Measurements from ENCODE around the gene CASP8.

Gene CASP8

GRCh38 chr2:201266629-201267028 lies 6.3 kb downstream of the CASP8 start (continued):
- TF ChIP-seq, protein P1, sequence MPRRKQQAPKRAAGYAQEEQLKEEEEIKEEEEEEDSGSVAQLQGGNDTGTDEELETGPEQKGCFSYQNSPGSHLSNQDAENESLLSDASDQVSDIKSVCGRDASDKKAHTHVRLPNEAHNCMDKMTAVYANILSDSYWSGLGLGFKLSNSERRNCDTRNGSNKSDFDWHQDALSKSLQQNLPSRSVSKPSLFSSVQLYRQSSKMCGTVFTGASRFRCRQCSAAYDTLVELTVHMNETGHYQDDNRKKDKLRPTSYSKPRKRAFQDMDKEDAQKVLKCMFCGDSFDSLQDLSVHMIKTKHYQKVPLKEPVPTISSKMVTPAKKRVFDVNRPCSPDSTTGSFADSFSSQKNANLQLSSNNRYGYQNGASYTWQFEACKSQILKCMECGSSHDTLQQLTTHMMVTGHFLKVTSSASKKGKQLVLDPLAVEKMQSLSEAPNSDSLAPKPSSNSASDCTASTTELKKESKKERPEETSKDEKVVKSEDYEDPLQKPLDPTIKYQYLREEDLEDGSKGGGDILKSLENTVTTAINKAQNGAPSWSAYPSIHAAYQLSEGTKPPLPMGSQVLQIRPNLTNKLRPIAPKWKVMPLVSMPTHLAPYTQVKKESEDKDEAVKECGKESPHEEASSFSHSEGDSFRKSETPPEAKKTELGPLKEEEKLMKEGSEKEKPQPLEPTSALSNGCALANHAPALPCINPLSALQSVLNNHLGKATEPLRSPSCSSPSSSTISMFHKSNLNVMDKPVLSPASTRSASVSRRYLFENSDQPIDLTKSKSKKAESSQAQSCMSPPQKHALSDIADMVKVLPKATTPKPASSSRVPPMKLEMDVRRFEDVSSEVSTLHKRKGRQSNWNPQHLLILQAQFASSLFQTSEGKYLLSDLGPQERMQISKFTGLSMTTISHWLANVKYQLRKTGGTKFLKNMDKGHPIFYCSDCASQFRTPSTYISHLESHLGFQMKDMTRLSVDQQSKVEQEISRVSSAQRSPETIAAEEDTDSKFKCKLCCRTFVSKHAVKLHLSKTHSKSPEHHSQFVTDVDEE (CRISPR knock-in tag; IDR thresholded peaks at IDR 0.05) = no peak
- TF ChIP-seq ISL1 (CRISPR knock-in tag; IDR thresholded peaks at IDR 0.05) (no peak), TOX (CRISPR knock-in tag; IDR thresholded peaks at IDR 0.05; ENCODE audit: borderline replicate concordance) (no peak), BACH2 (CRISPR knock-in tag; IDR thresholded peaks at IDR 0.05; ENCODE audit: borderline replicate concordance) (no peak), ZFP3 (CRISPR knock-in tag; IDR thresholded peaks at IDR 0.05) (no peak), ZFP30 (CRISPR knock-in tag; IDR thresholded peaks at IDR 0.05) (no peak), ARNTL (CRISPR knock-in tag; IDR thresholded peaks at IDR 0.05; ENCODE audit: borderline replicate concordance, low read depth) (no peak), OSR1 (CRISPR knock-in tag; IDR thresholded peaks at IDR 0.05) (no peak), ZNF565 (CRISPR knock-in tag; conservative IDR thresholded peaks at IDR 0.05; ENCODE audit: low read depth) (no peak)

DNA sequence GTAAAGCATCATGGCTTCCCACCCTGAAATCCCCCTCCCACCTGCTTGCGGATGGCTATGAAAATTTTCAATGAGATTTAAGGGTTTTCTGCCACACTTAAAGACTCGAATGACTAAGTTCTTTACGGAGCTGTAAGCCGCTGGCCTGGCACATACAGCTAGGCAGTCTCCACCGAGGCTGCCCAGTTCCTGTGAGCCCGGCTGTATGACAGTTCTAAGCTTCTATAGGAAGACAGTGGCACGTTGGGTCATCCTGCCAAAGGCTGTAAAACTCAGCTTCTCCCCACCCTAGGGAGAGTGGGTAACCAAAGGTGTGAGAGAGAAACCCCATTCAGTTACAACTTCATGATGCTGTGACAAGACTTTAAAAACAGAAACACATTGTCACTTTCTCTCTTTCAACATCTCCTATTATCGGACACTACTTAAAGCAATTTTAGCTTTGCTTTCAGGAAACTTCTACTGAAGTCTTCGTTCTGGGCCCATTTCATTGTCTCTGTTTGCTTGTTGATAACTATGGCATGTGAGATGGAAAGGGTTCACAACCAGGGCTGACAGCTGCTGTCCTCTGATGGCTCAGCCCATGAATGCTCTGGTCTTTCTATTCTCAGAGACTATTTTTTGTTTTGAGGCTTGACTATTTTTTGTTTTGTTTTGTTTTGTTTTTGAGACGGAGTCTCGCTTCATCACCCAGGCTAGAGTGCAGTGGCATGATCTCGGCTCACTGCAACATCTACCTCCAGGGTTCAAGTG lies 7.1 kb downstream of the CASP8 start:
- TF ChIP-seq, protein P1 (CRISPR knock-in tag; IDR thresholded peaks at IDR 0.05) = no peak
- TF ChIP-seq, protein P2, sequence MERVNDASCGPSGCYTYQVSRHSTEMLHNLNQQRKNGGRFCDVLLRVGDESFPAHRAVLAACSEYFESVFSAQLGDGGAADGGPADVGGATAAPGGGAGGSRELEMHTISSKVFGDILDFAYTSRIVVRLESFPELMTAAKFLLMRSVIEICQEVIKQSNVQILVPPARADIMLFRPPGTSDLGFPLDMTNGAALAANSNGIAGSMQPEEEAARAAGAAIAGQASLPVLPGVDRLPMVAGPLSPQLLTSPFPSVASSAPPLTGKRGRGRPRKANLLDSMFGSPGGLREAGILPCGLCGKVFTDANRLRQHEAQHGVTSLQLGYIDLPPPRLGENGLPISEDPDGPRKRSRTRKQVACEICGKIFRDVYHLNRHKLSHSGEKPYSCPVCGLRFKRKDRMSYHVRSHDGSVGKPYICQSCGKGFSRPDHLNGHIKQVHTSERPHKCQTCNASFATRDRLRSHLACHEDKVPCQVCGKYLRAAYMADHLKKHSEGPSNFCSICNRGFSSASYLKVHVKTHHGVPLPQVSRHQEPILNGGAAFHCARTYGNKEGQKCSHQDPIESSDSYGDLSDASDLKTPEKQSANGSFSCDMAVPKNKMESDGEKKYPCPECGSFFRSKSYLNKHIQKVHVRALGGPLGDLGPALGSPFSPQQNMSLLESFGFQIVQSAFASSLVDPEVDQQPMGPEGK (CRISPR knock-in tag; IDR thresholded peaks at IDR 0.05; ENCODE audit: borderline replicate concordance) = no peak
- no peak for TF ChIP-seq ISL1 (CRISPR knock-in tag; IDR thresholded peaks at IDR 0.05)
- no peak for TF ChIP-seq ZNF70 (CRISPR knock-in tag; IDR thresholded peaks at IDR 0.05)
- TF ChIP-seq ESRRG (CRISPR knock-in tag; IDR thresholded peaks at IDR 0.05) = no peak
- TF ChIP-seq TCF4 (CRISPR knock-in tag; IDR thresholded peaks at IDR 0.05; ENCODE audit: borderline replicate concordance) = no peak
- no peak for TF ChIP-seq CSDC2 (CRISPR knock-in tag; IDR thresholded peaks at IDR 0.05)
- TF ChIP-seq, protein P3, sequence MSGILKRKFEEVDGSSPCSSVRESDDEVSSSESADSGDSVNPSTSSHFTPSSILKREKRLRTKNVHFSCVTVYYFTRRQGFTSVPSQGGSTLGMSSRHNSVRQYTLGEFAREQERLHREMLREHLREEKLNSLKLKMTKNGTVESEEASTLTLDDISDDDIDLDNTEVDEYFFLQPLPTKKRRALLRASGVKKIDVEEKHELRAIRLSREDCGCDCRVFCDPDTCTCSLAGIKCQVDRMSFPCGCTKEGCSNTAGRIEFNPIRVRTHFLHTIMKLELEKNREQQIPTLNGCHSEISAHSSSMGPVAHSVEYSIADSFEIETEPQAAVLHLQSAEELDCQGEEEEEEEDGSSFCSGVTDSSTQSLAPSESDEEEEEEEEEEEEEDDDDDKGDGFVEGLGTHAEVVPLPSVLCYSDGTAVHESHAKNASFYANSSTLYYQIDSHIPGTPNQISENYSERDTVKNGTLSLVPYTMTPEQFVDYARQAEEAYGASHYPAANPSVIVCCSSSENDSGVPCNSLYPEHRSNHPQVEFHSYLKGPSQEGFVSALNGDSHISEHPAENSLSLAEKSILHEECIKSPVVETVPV (CRISPR knock-in tag; IDR thresholded peaks at IDR 0.05) = no peak
- ATAC-seq = no peak

- TF ChIP-seq PPARA (CRISPR knock-in tag; IDR thresholded peaks at IDR 0.05; ENCODE audit: borderline replicate concordance) (no peak), ZFP30 (CRISPR knock-in tag; IDR thresholded peaks at IDR 0.05) (no peak), CREB5 (CRISPR knock-in tag; IDR thresholded peaks at IDR 0.05; ENCODE audit: low read depth) (no peak), ZNF70 (CRISPR knock-in tag; IDR thresholded peaks at IDR 0.05) (no peak), ARNTL (CRISPR knock-in tag; IDR thresholded peaks at IDR 0.05; ENCODE audit: borderline replicate concordance, low read depth) (no peak), ESRRG (CRISPR knock-in tag; IDR thresholded peaks at IDR 0.05) (no peak), ZC3H10 (CRISPR knock-in tag; IDR thresholded peaks at IDR 0.05) (no peak), TOX (CRISPR knock-in tag; IDR thresholded peaks at IDR 0.05; ENCODE audit: borderline replicate concordance) (no peak), BACH2 (CRISPR knock-in tag; IDR thresholded peaks at IDR 0.05; ENCODE audit: borderline replicate concordance) (no peak), ZNF8 (CRISPR knock-in tag; IDR thresholded peaks at IDR 0.05) (no peak), TCF4 (CRISPR knock-in tag; IDR thresholded peaks at IDR 0.05; ENCODE audit: borderline replicate concordance) (no peak)
- TF ChIP-seq, protein P1 (CRISPR knock-in tag; IDR thresholded peaks at IDR 0.05) = no peak
- ATAC-seq = no peak
These were observed 9.4 kb downstream of the CASP8 start for GRCh38 chr2:201269764-201270163.
